Activated naive CD4-positive, alpha-beta T cell (primary cell): ENCODE results near the gene VAV1.
A peak's percentile ranks its signal among the peaks of the same experiment; 100 is the strongest.
"Not testable (repeated sequence)": the region's sequence is repeated elsewhere in the genome, so short reads cannot be mapped to it uniquely, and the experiment has no call there.

Experiments used
- DNase-seq, 4 experiments: peaks; one replicate each; lab custom pipeline; 2025; lab: John Stamatoyannopoulos, UW

Gene VAV1

DNA sequence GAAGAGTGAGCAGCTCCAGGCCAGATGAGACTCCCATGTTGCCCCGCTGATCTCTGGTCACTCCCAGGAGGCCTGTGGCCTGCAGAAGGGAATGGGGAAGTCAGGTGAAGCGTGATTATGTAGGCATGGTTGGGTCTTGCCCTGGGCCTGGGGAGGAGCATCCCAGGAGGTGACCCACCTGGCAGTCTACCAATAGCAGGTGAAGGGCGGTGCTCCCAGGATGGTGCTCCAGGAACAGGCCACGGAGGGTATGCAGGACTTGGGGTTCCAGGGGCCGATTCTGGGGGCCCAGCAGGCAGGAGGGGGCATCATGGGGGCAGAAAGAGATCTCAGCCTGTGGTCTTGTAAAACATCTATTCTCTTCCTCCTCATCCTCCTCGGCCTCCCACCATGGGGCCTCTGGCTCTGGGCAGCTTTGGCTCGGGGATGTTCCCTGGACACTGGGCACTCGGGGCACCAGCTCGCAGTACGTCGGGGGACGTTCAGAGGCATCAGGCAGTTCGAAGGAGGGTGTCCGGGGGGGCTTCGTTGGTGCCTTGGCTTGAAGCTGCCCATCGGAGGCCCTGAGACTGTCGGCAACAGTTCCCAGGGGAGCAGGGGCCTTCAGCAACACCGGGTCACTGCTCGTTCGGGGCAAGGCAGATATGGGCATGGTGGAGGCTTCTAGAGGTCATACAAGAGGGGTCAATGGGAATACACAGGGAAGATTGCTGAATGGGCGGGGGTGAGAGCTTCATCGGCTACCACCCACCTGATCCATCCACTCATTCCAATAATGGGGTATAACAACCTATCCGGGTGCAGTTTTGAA lies 17.6 kb upstream of the VAV1 start:
- DNase-seq = no peak

DNA sequence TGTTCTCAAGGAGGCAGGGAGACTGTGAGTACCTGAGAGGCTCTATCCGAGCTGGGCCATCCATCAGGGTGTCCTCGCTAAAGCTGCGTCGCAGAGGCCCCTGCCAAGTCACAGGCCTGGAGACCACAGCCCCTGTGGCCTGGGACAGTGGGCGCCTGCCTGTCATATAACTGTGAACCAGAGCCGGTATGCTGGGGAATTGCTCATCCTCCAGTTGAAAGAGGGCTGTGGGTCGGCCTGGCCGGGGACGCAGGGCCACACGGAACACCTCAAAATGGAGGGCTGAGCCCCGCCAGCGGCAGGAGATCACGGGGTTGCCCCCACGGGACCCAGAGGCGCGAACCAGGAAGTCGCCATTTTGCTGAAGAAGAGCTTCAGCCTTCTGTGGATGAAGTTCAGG lies 11.9 kb upstream of the VAV1 start:
- DNase-seq = no peak

DNA sequence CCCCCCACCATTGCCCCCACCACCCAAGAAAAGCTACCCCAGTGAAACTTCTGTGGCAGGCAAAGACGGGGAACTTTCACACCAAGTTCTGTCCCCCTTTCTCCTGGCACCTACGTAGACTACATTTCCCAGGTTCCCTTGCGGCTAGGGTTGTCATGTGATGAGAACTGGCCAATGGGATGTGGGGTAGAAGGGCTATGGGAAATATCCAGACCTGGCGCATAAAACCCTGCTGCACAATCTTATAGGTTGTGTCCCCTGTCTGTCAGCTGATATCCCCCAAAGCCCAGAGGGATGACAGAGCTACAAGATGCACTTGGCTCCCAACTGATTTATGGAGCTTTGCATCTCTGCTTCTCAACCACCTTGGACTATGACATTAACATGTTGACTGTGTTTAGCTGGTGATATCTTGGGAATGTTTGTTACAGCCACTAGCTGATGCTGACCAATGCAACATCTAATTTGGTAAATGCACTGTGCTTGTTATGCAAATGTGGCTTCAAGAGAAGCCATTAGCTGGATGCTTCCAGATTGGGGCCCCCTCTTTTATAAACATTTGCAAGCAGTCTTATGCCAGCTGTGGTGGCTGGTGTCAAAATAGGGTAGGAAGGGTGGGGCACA lies 11.3 kb upstream of the VAV1 start:
- no peak for DNase-seq

DNA sequence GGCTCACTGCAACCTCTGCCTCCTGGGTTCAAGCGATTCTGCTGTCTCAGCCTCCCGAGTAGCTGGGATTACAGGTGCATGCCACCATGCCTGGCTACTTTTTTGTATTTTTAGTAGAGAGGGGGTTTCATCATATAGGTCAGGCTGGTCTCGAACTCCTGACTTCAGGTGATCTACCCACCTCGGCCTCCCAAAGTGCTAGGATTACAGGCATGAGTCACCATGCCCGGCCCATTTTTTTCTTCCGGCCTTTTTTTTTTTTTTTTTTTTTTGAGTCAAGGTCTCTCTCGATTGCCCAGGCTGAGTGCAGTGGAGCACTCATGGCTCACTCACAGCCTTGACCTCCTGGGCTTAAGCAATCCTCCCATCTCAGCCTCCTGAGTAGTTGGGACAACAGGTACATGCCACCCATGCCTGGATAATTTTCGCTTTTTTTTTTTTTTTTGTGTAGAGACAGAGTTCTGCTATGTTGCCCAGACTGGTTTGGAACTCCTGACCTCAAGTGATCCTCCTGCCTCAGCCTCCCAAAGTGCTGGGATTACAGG lies 10.2 kb upstream of the VAV1 start:
- DNase-seq = not testable (repeated sequence)

DNA sequence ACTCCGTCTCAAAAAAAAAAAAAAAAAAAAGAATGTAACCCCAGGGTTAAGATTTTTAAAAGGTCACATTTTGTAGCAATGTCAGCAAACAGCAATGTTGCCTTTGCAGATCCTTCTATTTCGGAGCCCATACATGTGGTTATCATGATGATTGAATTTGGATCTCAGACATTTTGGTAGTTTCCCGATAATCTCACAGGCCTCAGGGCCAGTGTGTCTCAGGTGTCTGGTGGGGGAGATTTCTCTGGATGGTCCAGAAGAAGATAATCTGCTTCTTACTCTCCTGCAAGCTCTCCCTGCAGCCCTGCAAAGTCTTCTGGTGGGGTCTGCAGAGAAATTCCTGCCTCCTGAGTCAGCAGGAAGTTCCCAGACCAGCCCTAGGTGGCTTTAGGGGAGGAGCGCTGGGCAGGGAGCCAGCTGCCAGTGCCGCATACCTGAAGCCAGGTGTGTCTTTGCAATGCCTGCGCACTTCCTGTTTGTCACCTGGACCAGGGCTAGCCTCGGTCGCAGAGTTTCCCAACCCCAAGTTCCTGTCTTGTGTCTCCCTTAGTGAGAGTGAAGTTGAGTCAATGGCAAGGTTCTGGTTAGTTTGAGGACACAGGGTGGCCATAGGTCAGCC lies 6.7 kb upstream of the VAV1 start:
- no peak for DNase-seq

DNA sequence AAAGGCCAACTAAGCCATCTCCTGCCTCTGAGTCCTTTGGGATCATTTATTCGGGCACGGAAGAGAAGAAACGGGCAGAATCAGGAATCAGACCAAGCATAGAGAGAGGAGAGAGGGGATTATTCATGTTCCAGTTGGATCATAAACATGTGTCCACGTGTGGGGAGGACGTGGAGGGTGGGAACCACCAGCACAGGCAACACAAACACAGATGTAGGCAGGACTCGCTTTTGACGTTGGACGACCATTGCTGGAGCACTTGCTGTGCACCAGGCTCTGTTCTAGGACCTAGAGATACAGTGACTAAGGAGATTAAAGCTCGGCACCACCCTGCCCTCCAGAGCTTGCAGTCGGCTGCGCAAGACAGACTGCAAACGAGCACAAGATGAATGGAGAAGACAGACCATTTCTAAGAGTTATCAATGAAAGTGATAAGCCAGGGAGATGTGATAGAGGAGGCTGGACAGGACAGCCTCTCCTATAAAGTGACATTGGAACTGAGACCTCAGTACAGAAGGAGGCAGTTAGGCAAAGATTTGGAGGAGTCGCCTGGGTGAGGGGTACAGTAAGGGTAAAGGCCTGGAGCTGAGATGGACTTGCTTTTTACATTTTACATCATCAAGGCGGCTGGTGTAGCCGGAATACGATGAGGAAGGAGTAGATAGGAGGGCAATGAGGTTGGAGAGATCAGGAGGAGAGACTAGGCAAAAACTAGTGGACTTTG lies 6.0 kb upstream of the VAV1 start:
- no peak for DNase-seq

DNA sequence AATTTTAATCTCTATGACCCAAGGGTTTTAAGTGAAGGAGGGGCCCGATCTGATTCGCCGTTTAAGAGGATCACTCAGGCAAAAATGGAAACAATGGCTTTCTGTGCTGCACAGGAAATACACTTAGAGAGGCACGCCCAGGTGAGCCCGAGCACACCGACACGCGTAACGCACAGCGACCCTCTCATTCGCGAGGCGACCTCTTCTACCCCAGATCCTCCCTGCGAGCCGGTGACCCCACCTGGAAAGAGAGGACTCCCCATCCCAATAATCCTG lies 5.5 kb upstream of the VAV1 start:
- DNase-seq = peak in 1 of 4 experiments; percentile 69

DNA sequence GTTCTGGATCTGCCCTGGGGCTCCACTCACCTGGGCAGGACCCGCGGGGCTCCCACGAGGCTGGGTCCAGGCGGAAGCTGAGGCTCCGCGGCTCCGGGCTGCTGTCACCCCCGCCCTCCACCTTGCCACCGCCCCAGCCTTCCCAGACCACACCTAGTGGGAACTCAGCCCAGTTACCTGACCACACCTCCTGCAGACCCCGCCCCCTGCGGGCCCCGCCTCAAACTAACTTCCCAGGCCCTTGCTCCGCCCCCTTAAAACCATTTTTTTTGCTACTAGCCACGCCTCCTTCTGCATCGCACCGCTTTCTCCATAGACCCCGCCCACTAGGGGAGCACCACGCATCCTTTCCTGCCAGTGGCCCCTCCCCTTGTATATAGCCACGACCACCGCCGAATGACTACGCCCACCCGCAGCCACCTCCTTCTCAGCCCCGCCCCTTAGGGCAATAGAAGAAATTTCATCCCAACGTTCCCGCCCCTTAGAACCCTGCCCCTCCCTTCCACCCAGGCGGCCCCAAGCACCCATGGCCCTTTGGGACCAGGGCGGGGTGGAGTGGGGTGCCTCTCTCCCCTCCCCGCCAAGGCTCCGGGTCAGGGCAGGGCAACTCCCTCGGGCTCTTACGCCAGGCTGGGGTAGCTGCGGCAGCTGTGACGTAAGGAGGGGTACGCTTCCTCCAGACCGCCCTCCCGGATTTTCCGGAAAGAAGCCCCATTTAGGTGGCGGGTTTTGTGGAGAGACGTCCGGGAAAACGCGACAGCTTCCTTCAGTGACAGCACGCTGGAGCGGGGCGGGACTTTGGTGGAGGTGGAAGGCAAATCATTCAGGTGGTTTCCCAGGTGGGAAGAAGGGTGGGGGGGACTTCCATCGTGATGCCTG lies 4.9 kb upstream of the VAV1 start, which contains the start of gene SH2D3A:
TSS of gene SH2D3A (minus strand) at position 79 of the 879 bp plus-strand sequence. CDS start 3,687 bp downstream, outside the sequence.
- peak; percentile 78 to 92 (median 86) for DNase-seq

DNA sequence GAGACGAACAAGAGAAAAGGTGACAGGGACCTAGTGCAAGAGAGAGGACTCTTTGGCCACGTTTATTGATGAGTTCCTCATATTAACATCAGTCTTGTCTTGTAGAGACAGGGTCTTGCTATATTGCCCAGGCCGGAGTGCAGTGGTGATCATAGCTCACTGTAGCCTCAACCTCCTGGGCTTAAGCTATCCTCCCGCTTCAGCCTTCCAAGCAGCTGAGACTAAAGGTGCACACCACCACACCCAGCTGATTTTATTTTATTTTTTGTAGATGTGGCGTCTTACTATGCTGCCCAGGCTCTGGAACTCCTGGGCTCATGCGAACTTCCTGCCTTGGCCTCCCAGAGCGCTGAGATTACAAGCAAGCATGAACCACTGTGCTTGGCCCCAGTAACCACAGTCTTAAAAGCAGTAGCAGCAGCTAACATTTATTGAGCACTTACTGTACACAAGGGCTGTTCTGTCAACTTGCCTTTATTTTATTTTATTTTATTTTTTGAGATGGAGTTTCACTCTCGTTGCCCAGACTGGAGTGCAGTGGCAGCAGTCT lies 4.2 kb upstream of the VAV1 start:
- DNase-seq = no peak

DNA sequence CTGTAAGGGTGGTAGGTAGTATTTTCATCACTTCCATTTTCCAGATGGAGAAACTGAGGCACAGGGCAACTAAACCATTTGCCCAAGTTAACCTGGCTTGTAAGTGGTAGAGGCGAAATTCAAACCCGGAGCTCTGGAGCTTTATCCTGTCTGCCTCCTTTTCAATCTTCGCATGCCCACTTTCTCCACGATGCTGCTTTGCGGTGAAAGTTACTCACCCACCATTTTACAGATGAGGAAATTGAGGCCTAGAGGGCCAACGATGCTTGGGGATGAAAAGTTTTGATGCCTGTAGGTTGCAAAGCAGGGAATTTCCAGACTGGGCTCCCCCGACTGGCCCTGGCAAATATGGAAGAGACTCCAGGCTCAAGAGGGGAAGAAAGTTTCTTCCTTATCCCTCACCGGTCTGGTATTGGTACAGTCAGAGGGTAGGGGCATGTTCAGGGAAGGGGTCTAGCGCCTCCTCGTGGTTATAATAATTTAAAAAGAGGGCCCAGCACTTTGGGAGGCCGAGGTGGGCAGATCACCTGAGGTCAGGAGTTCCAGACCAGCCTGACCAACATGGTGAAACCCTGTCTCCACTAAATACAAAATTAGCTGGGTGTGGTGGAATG lies 3.4 kb upstream of the VAV1 start:
- no peak for DNase-seq

DNA sequence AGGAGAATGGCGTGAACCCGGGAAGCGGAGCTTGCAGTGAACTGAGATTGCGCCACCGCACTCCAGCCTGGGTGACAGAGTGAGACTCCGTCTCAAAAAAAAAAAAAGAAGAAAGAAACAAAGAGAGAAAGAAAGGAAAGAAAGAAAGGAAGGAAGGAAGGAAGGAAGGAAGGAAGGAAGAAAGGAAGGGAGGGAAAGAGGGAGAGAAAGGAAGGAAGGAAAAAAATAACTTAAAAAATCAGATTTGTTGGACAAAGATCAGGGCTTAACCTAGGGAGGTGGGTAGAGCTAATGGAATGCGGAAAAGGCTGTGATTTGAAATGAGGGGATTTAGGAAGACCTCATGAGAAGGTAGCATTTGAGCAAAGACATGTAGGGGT lies 870 bp upstream of the VAV1 start:
- DNase-seq = not testable (repeated sequence)

DNA sequence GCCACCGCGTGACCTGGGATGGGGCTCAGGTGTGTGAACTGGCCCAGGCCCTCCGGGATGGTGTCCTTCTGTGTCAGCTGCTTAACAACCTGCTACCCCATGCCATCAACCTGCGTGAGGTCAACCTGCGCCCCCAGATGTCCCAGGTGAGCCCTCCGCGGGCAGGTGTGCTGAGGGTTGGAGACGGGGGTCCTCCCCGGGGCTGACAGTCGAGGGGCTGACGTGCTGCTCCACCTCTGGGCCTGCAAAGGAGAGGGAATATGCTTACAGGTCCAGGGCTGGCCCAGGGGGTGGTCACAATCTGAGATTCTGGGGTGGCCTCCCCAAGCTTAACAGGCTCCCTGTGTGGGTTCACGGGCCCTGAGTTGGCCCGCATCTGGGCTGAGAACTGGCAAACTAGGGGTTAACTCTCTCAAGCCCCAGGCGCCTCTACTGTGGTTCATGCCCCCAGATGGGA lies 386 bp downstream of the VAV1 start:
- no peak for DNase-seq

DNA sequence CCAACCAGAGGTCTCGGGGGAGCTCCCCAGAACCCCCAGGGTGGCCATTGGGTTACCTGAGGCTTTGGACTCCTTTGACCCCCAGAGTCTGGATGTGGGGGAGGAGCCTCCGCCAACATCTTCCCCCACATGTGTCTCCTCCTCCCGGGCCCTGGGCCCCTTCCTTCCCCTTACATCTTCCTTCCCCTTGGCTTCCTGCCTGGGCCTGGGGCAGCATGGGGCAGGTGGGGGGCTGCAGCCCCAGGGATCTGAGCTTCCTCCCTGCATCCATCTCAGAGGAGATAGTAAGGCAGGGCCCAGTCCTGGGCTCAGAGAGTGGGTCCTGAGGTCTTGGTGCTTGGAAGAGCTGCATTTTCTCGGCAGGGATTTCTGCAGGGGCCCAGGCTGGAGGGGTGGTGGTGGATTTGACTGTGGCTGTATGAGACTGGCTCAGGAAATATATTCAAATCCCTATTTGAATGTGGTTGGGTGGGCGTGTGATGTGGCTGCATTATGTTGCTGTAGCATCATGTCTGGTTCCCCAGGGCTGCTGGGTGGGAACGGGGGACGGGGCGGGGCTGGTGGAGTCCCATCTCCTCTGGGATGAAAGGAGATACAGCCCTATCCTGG lies 919 bp downstream of the VAV1 start:
- peak in 2 of 4 experiments; percentile 23 to 27 for DNase-seq

DNA sequence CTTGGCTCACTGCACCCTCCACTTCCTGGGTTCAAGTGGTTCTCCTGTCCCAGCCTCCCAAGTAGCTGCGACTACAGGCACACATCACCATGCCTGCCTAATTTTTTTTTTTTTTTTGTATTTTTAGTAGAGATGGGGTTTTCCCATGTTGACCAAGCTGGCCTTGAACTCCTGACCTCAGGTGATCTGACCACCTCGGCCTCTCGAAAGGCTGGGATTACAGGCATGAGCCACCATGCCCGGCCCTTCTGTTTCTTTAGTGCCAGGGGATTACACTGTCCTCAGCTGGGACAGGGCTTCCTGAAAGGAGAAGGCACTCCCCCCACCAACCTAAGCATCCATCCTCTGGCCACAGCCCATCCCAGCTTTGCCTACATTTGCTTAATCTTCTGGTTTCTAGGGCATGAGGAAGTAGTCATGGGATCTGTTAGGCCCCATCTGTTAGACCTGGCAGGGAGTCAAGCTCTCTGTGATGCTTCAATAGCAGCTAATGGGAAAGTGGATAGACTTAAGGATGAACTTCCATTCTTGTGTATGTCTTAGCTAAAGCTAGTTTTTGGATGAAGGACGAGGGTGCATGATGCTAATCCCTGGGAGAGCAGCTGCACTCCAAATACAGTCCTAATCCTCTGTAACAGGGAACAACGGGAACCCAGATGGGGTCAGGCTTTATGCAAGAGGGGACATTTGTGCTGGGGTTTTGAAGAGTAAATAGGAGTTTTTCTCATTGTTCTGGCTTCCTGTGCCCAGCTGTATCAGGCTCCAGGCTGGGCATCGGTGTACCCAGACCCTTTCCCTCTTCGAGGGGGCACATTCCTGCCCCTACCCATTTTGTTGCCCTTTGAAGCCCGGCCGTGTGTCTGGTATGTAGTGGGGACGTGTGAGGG lies 2.6 kb downstream of the VAV1 start:
- no peak for DNase-seq

DNA sequence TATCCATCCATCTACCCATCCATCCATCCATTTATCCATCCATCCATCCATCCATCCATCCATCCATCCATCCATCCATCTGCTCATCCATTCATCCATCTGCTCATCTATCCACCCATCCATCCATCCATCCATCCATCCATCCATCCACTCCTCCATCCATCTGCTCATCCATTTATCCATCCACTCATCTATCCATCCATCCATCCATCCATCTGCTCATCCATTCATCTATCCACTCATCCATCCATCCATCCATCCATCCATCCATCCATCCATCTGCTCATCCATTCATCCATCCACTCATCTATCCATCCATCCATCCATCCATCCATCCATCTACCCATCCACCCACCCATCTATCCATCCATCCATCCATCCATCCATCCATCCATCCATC lies 3.5 kb downstream of the VAV1 start:
- DNase-seq = not testable (repeated sequence)

DNA sequence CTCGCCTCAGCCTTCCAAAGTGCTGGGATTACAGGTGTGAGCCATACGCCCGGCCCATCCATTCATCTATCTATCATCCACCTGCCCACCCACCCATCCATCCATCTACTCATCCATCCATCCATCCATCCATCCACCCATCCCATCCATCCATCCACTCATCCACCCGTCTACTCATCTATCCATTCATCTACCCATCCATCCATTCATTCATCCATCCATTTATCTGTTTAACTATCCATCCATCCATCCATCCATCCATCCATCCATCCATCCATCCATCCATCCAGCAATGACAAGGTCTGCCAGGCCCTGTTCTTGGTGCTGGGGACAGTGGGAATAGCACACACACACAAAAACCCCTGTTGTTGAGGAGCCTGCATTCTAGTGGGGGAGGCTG lies 4.5 kb downstream of the VAV1 start:
- DNase-seq = no peak

DNA sequence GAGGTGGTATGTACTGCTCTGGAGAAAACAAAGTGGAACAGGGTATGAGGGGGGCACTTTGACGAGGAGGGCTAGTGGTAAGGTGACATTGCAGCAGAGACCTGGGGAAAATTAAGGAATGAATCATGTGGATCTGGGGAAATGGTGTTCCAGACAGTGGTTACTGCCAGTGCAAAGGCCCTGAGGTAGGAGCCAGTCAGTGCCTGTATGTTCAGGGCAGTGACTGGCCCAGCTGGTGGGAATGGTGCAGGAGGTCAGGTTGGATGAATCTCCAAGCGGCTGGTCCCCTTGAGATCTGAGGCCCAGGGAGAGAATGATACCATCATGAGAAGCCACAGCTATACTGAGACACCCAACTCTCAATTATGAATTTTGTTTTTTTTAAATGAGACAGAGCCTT lies 4.9 kb downstream of the VAV1 start:
- no peak for DNase-seq

DNA sequence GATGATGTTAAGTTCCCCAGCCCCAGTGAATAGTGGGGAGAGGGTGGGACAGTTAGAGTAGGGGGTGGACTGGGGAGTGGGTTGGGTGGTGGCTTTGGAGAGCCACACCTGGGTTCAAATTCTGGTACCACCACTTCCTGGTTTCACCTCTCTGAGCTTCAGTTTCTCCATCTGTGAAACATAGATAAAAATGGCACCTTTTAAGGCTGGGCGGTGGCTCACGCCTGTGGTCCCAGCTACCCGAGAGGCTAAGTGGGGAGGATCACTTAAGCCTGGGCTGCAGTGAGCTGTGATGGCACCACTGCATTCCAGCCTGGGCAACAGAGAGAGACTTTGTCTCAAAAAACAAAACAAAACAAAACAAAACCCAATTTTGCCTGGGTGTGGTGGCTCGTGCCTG lies 5.9 kb downstream of the VAV1 start:
- no peak for DNase-seq

DNA sequence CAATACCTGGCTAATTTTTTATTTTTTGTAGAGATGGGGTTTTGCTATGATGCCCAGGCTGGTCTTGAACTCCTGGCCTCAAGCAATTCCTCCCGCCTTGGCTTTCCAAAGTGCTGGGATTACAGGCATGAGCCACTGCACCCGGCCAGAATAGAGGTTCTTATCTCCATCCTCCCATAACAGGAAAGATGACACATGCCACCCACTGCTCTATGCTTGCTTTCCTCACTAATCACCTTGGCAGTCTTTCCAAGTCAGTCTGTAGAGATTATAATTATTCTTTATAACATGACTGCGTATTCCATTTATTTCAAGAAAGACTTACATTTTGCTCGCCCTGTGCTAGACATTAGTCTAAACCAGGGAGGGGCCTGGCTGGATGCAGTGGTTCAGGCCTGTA lies 6.7 kb downstream of the VAV1 start:
- DNase-seq = no peak
